Gastroesophageal sphincter (tissue), 4 donors: ENCODE data around the gene MRTFB. TPM values are rescaled to one million over a fixed set of nuclear protein-coding genes. Genes with fewer than 3 reads are reported as not detected.

Experiments used
- ATAC-seq: fragments of 150-250 bp; one replicate; pipeline ENCODE4 v1.9.1; 2016; ENCODE audit warnings: mild to moderate bottlenecking, moderate library complexity
- H3K27ac ChIP-seq, 4 donors: fragments of 200-600 bp; sonication (generic) in 3 of 4; 1 replicate in 3 of 4; 2 replicates in 1 of 4; pipeline ENCODE4 v1.5.1; 2016 to 2019
- H3K27me3 ChIP-seq: fragments of 200-600 bp; sonication (generic); one replicate; pipeline ENCODE4 v1.5.1; 2019
- H3K36me3 ChIP-seq, 2 donors: fragments of 200-600 bp; sonication (generic); one replicate each; pipeline ENCODE4 v1.5.1; 2019; ENCODE audit warnings: control low read depth in 1 of 2
- H3K4me1 ChIP-seq, 3 donors: fragments of 200-600 bp; sonication (generic); 1 replicate in 2 of 3; 2 replicates in 1 of 3; pipeline ENCODE4 v1.5.1; 2016 to 2019; ENCODE audit warnings: control low read depth in 2 of 3
- H3K4me3 ChIP-seq, 2 donors: fragments of 200-600 bp; sonication (generic); one replicate each; pipeline ENCODE4 v1.5.1; 2019; ENCODE audit warnings: mild to moderate bottlenecking in 1 of 2, moderate library complexity in 1 of 2
- H3K9me3 ChIP-seq, 3 donors: fragments of 200-600 bp; sonication (generic); one replicate each; pipeline ENCODE4 v1.5.1; 2017 to 2019; ENCODE audit warnings: control low read depth in 2 of 3
- EP300 ChIP-seq: sonication (generic); formaldehyde crosslinking; IDR thresholded peaks from one replicate; pipeline ENCODE4 v1.6.1; 2017; ENCODE audit warnings: antibody characterized with exemption, mild to moderate bottlenecking
- POLR2A ChIP-seq, 2 donors: fragments of 450-650 bp; IDR thresholded peaks; one replicate each; pipeline ENCODE4 v1.6.1; 2017; ENCODE audit warnings: antibody characterized with exemption in 2 of 2, mild to moderate bottlenecking in 2 of 2, moderate library complexity in 1 of 2
- POLR2AphosphoS5 ChIP-seq: sonication (generic); formaldehyde crosslinking; IDR thresholded peaks from one replicate; pipeline ENCODE4 v1.6.1; 2017; ENCODE audit warnings: antibody characterized with exemption
- WGBS, 2 donors: methylation state at CpG; one replicate each; pipeline ENCODE4 v1.1.5; 2018; ENCODE audit warnings: low coverage in 1 of 2; 5-methylcytosine and 5-hydroxymethylcytosine counted together
- total RNA-seq, 4 donors: library from RNA; depleted of rRNA; stranded (reverse); fragments of >200 nt; gene quantifications; one replicate each; pipeline ENCODE4 v1.1.0, GENCODE V29; 2016
- TF ChIP-seq, protein P1 (sequence below), 4 experiments: fragments of 200-600 bp in 2 of 4; fragments of 450-650 bp in 2 of 4; sonication (generic) in 1 of 4; IDR thresholded peaks; one replicate each; pipeline ENCODE4 v1.5.1; 2017 to 2019; ENCODE audit warnings: antibody characterized with exemption in 4 of 4, mild to moderate bottlenecking in 2 of 4, moderate library complexity in 2 of 4

The MRTFB gene
- total RNA-seq, 4 donors from 2014 or later: 38.8 to 53.1 (median 41.1) TPM

DNA sequence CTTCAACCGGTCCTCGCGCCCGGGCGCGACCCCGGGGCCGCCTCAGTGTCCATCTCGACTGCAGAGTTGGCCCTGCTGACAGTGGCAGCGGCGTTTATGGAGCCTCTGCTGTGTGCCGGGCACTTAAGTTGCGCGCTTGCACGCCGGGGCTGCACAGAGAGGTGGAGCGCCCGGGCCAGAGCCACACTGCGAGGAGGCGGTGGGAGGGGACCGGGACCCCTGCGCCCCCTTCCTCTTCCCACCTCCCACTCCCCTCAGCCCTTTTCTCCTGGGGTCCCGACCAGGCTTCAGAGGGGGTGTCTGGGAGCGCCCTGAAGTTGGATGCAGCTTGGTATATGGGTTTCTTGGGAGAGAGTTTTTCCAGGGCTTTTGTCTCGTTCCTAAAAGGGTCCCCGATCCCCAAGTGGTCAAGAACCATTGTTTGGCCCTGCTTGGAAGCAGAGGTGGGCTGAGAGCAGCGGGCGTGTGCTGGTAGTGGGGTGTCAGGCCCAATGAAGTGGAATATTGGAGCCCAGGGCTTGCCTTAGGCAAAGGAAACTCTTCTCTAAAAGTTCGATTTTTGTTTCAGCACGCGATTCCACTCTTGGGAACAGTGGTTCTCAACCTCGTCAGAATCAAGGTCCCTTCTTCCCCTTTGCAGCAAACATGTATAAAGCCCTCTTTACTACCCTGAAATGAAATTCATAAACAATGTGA lies 605 bp downstream of the MRTFB start:
- Histone ChIP-seq H3K4me3 (peak overlapping the region; percentile 90 to 93), H3K27ac (peak overlapping the region; percentile 48 to 92 (median 84)), H3K27me3 (no peaks in the 10 kb centered on the region), H3K9me3 (no peaks in the 10 kb centered on the region), H3K36me3 (peaks cover 0 to 6% of the 10 kb centered on the region in 2 donors), H3K4me1 (peaks cover 0 to 42% (median 0%) of the 10 kb centered on the region in 3 donors)
- ATAC-seq: no peak
- TF ChIP-seq POLR2AphosphoS5 (no peak), EP300 (no peak), POLR2A (IDR thresholded peaks at IDR 0.05) (no peak)
- TF ChIP-seq, protein P1, sequence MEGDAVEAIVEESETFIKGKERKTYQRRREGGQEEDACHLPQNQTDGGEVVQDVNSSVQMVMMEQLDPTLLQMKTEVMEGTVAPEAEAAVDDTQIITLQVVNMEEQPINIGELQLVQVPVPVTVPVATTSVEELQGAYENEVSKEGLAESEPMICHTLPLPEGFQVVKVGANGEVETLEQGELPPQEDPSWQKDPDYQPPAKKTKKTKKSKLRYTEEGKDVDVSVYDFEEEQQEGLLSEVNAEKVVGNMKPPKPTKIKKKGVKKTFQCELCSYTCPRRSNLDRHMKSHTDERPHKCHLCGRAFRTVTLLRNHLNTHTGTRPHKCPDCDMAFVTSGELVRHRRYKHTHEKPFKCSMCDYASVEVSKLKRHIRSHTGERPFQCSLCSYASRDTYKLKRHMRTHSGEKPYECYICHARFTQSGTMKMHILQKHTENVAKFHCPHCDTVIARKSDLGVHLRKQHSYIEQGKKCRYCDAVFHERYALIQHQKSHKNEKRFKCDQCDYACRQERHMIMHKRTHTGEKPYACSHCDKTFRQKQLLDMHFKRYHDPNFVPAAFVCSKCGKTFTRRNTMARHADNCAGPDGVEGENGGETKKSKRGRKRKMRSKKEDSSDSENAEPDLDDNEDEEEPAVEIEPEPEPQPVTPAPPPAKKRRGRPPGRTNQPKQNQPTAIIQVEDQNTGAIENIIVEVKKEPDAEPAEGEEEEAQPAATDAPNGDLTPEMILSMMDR (IDR thresholded peaks at IDR 0.05): no peak
- WGBS, 2 donors: 4 to 36% methylated on average over 3 to 6 of the region's 32 CpGs

DNA sequence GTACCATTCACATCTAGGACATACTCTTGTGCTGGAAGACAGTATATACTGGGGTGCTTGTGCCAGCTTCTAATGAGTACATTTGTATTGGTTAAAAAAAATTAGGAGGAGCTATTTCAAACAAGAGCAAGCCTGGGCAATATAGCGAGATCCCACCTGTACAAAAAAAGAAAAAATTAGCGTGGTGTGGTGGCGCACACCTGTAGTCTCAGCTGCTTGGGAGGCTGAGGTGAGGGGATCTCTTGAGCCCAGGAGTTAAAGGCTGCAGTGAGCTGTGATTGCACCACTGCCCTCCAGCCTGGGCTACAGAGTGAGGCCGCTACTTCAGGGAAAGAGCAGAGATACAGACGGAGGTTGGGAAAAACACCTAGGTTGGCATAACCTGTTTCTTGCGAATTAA lies 1.2 kb downstream of the MRTFB start:
- no peaks in the 10 kb centered on the region for H3K27me3 ChIP-seq
- peak overlapping the region in 2 of 4 donors; percentile 83 to 85 for H3K27ac ChIP-seq
- 93 to 96% methylated on average over 5 to 6 of the region's 6 CpGs for WGBS, 2 donors
- TF ChIP-seq EP300: no peak
- TF ChIP-seq, protein P1 (IDR thresholded peaks at IDR 0.05): no peak
- no peak for TF ChIP-seq POLR2A (IDR thresholded peaks at IDR 0.05)
- TF ChIP-seq POLR2AphosphoS5: no peak
- H3K4me3 ChIP-seq: peak overlapping the region in 1 of 2 donors; percentile 90
- ATAC-seq: no peak
- peaks cover 0 to 42% (median 0%) of the 10 kb centered on the region in 3 donors for H3K4me1 ChIP-seq
- peaks cover 0 to 6% of the 10 kb centered on the region in 2 donors for H3K36me3 ChIP-seq
- H3K9me3 ChIP-seq: no peaks in the 10 kb centered on the region

DNA sequence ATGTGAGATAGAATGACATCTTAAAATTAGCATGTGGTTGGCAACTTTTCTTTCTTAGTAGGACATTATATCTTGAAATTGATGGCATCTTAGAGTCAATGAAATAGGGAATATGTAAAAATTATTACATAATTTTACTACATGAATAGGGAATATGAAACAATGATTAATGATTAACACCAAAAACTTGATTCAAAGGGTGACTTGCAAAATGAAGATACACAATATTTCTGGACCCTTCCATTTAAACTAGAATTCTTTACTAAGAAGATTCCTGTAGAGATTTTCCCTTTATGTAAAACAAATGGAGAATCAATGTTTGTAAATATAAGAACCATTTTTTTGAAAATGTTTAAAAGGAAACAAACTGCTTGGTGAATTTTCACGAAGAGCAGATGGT lies 3.4 kb downstream of the MRTFB start:
- no peak for ATAC-seq
- no peak overlapping the region for H3K4me3 ChIP-seq
- H3K27ac ChIP-seq: no peak overlapping the region
- no peak for TF ChIP-seq POLR2A (IDR thresholded peaks at IDR 0.05)
- no peak for TF ChIP-seq EP300
- TF ChIP-seq POLR2AphosphoS5: no peak
- TF ChIP-seq, protein P1 (IDR thresholded peaks at IDR 0.05): no peak
- H3K36me3 ChIP-seq: peaks cover 0 to 6% of the 10 kb centered on the region in 2 donors
- H3K27me3 ChIP-seq: no peaks in the 10 kb centered on the region
- peaks cover 0 to 57% (median 4%) of the 10 kb centered on the region in 3 donors for H3K4me1 ChIP-seq
- WGBS, 2 donors: 54 to 67% methylated on average over 1 of the region's 1 CpG
- H3K9me3 ChIP-seq: no peaks in the 10 kb centered on the region

DNA sequence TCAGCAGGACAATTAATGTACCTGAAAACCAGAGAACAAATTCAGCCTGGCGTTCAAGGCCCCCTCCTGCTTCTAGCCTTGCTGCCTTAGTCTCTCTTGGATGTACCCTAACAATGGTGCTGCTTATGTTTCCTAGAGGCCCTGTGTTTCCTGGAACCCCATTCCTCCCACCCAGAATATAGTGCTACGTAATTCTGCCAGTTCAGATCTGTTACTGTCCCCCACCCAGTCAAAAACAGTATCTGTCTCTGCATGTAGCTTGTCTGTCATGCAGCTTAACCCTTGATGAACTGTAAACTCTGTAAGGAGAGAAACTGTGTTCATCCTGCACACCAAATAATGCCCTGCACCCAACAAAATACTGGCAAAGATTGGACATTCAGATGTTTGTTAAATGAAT lies 6.8 kb downstream of the MRTFB start:
- no peak for TF ChIP-seq POLR2A (IDR thresholded peaks at IDR 0.05)
- TF ChIP-seq EP300: no peak
- Histone ChIP-seq H3K4me3 (no peak overlapping the region), H3K27ac (peak overlapping the region in 3 of 4 donors; percentile 21 to 42 (median 33)), H3K9me3 (no peaks in the 10 kb centered on the region), H3K27me3 (no peaks in the 10 kb centered on the region), H3K36me3 (peaks cover 0 to 21% of the 10 kb centered on the region in 2 donors), H3K4me1 (peaks cover 0 to 61% (median 4%) of the 10 kb centered on the region in 3 donors)
- ATAC-seq: no peak
- WGBS, 2 donors: 89 to 90% methylated on average over 1 to 2 of the region's 2 CpGs

DNA sequence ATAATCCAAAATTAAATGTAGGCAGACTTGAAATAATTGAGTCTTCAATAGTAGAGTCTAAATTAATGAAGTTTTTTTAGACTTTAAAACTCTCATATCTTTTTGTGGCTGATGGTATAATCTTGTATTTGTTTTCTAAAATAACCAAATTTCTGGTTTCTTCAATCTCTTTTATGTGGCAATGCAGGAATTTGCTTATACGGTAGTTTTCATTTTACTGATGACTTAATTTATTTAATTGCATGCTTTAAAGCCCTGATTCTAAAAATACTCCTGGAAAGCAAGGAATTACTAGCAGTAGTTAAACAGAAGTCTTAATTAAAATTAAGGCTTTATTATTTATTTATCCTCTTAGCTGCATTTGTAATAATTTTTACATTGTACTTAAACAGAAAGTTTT lies 15.4 kb downstream of the MRTFB start:
- TF ChIP-seq POLR2A (IDR thresholded peaks at IDR 0.05): no peak
- TF ChIP-seq POLR2AphosphoS5: no peak
- TF ChIP-seq, protein P1 (IDR thresholded peaks at IDR 0.05): no peak
- no peak for TF ChIP-seq EP300
- Histone ChIP-seq H3K9me3 (no peaks in the 10 kb centered on the region), H3K4me1 (peaks cover 18 to 78% (median 32%) of the 10 kb centered on the region in 3 donors), H3K4me3 (no peak overlapping the region), H3K36me3 (peaks cover 0 to 3% of the 10 kb centered on the region in 2 donors), H3K27me3 (no peaks in the 10 kb centered on the region), H3K27ac (peak overlapping the region in 2 of 4 donors; percentile 61 to 70)
- 63 to 67% methylated on average over 1 of the region's 1 CpG for WGBS, 2 donors
- no peak for ATAC-seq
